Mucosa of stomach (tissue), 1 donor: ENCODE data around the gene GBP5.
"Not testable (repeated sequence)": the region's sequence is repeated elsewhere in the genome, so short reads cannot be mapped to it uniquely, and the experiment has no call there.

Experiments
- H3K27me3 ChIP-seq: one replicate; pipeline ENCODE4 v1.7.0; 2013; ENCODE audit warnings: mild to moderate bottlenecking, low read length; ENCODE audit not compliant: control insufficient read depth, insufficient read depth
- H3K36me3 ChIP-seq: one replicate; pipeline ENCODE4 v1.7.0; 2013; ENCODE audit warnings: low read length; ENCODE audit not compliant: control insufficient read depth, insufficient read depth
- H3K4me1 ChIP-seq: one replicate; pipeline ENCODE4 v1.7.0; 2013; ENCODE audit warnings: mild to moderate bottlenecking, low read length; ENCODE audit not compliant: control insufficient read depth, insufficient read depth
- H3K4me3 ChIP-seq: one replicate; pipeline ENCODE4 v1.7.0; 2013; ENCODE audit warnings: low read length
- H3K9ac ChIP-seq: one replicate; pipeline ENCODE4 v1.7.0; 2013; ENCODE audit warnings: mild to moderate bottlenecking, low read length, moderate library complexity
- H3K9me3 ChIP-seq: one replicate; pipeline ENCODE4 v1.7.0; 2013; ENCODE audit warnings: mild to moderate bottlenecking, low read length, moderate library complexity; ENCODE audit not compliant: control insufficient read depth
- donor health status: Pancreatic carcinoma.

The GBP5 gene, protein sequence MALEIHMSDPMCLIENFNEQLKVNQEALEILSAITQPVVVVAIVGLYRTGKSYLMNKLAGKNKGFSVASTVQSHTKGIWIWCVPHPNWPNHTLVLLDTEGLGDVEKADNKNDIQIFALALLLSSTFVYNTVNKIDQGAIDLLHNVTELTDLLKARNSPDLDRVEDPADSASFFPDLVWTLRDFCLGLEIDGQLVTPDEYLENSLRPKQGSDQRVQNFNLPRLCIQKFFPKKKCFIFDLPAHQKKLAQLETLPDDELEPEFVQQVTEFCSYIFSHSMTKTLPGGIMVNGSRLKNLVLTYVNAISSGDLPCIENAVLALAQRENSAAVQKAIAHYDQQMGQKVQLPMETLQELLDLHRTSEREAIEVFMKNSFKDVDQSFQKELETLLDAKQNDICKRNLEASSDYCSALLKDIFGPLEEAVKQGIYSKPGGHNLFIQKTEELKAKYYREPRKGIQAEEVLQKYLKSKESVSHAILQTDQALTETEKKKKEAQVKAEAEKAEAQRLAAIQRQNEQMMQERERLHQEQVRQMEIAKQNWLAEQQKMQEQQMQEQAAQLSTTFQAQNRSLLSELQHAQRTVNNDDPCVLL

DNA sequence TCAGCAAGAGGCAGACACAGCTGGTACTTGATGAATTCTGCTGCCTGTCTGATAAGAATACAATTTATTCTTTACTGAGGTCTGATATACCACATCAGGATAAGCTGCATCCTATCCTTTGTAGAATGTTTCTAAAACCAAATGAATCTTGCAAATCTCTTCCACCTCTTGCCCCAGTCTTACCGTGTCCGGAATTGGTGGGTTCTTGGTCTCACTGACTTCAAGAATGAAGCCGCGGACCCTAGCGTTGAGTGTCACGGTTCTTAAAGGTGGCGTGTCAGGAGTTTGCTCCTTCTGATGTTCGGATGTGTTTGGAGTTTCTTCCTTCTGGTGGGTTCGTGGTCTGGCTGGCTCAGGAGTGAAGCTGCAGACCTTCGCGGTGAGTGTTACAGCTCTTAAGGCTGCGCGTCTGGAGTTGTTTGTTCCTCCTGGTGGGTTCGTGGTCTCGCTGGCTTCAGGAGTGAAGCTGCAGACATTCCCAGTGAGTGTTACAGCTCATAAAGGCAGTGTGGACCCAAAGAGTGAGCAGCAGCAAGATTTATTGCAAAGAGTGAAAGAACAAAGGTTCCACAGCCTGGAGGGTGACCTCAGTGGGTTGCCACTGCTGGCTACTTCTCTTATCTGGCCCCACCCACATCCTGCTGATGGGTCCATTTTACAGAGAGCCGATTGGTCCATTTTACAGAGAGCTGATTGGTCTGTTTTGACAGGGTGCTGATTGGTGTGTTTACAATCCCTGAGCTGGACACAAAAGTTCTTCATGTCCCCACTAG, at the start of gene GBP5:
Gene GBP5 (minus strand): TSS at position 592 of the 773 bp plus-strand sequence. CDS start 3,305 bp downstream, outside the sequence.
- H3K4me1 ChIP-seq, H3K9me3 ChIP-seq, H3K27me3 ChIP-seq, H3K9ac ChIP-seq, H3K4me3 ChIP-seq, H3K36me3 ChIP-seq: not testable (repeated sequence)

- Histone ChIP-seq H3K36me3 (no peaks in the 10 kb centered on the region), H3K27me3 (no peaks in the 10 kb centered on the region), H3K4me1 (no peaks in the 10 kb centered on the region), H3K4me3 (no peak overlapping the region), H3K9ac (no peak overlapping the region), H3K9me3 (peaks cover 5% of the 10 kb centered on the region)
These were observed 49.7 kb upstream of the GBP5 start for GRCh38 chr1:89322402-89322801.

GRCh38 chr1:89312572-89312971, 39.9 kb upstream of the GBP5 start:
- no peaks in the 10 kb centered on the region for H3K36me3 ChIP-seq
- H3K27me3 ChIP-seq = no peaks in the 10 kb centered on the region
- H3K9ac ChIP-seq = no peak overlapping the region
- H3K9me3 ChIP-seq = no peaks in the 10 kb centered on the region
- peaks cover 22% of the 10 kb centered on the region for H3K4me1 ChIP-seq
- H3K4me3 ChIP-seq = no peak overlapping the region

- Histone ChIP-seq H3K9ac (no peak overlapping the region), H3K36me3 (no peaks in the 10 kb centered on the region), H3K9me3 (no peaks in the 10 kb centered on the region), H3K4me1 (peaks cover 22% of the 10 kb centered on the region), H3K4me3 (no peak overlapping the region), H3K27me3 (no peaks in the 10 kb centered on the region)
These were observed 39.1 kb upstream of the GBP5 start for GRCh38 chr1:89311757-89312156.

- Histone ChIP-seq H3K4me3 (no peak overlapping the region), H3K4me1 (peaks cover 22% of the 10 kb centered on the region), H3K27me3 (no peaks in the 10 kb centered on the region), H3K36me3 (no peaks in the 10 kb centered on the region), H3K9ac (no peak overlapping the region), H3K9me3 (no peaks in the 10 kb centered on the region)
These were observed 38.3 kb upstream of the GBP5 start for GRCh38 chr1:89310976-89311375.

- Histone ChIP-seq H3K9me3 (no peaks in the 10 kb centered on the region), H3K27me3 (no peaks in the 10 kb centered on the region), H3K9ac (no peak overlapping the region), H3K4me3 (no peak overlapping the region), H3K4me1 (peaks cover 22% of the 10 kb centered on the region), H3K36me3 (no peaks in the 10 kb centered on the region)
These were observed 37.8 kb upstream of the GBP5 start for GRCh38 chr1:89310505-89310904.

- no peak overlapping the region for H3K9ac ChIP-seq
- peaks cover 22% of the 10 kb centered on the region for H3K4me1 ChIP-seq
- no peaks in the 10 kb centered on the region for H3K9me3 ChIP-seq
- H3K4me3 ChIP-seq = no peak overlapping the region
- no peaks in the 10 kb centered on the region for H3K27me3 ChIP-seq
- H3K36me3 ChIP-seq = no peaks in the 10 kb centered on the region
These were observed 37.2 kb upstream of the GBP5 start for GRCh38 chr1:89309828-89310227.

DNA sequence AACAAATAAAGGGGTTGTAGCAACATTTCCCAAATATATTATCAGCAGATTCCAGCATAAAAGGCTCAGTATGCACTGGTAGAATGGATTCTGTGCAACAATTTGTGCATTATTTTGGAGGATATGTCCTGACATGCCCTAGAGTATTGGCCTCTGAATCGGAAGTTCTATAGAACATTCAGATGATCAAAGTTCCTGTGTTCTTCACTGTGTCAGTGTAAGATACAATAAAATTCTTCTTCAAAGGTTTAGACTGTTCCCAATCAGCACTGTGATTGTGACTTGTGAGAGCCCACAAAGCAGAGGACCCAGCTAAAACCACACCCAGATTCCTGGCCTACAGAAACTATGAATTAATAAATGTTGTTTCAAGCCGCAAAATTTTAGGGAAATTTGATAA, 33.6 kb upstream of the GBP5 start:
- Histone ChIP-seq H3K36me3 (no peaks in the 10 kb centered on the region), H3K9me3 (no peaks in the 10 kb centered on the region), H3K9ac (no peak overlapping the region), H3K4me3 (no peak overlapping the region), H3K4me1 (peaks cover 15% of the 10 kb centered on the region), H3K27me3 (no peaks in the 10 kb centered on the region)

GRCh38 chr1:89305493-89305892, 32.8 kb upstream of the GBP5 start:
- no peak overlapping the region for H3K4me3 ChIP-seq
- no peaks in the 10 kb centered on the region for H3K9me3 ChIP-seq
- H3K9ac ChIP-seq = no peak overlapping the region
- peaks cover 7% of the 10 kb centered on the region for H3K4me1 ChIP-seq
- no peaks in the 10 kb centered on the region for H3K36me3 ChIP-seq
- H3K27me3 ChIP-seq = no peaks in the 10 kb centered on the region

DNA sequence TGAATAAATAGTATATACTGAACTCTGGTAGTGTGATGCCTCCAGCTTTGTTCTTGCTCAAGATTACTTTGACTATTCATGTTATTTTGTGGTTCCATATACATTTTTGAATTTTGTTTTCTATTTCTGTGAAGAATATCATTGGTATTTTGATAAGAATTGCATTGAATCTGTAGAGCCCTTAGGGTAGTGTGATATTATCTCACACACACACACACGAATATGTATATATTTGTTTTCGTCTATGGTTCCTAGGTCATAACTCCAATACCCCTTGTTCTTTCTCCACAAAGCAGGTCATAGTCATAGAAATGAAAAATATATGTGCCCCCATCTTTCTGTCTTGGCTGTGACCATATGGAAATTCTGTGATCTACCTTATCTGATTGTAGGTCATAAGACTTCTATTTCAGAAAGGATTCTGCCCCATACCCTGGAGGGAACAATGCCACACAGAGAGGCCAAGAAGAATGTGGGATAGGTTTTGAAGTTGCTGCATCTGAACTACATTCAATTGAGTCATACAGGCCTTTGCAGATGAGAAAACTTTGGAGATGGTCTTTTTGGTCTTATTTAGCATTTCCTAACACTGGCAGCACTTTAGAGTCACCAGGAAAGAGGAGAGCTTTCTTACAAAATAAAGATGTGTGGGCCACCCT, 32.0 kb upstream of the GBP5 start:
- Histone ChIP-seq H3K9ac (no peak overlapping the region), H3K9me3 (no peaks in the 10 kb centered on the region), H3K27me3 (no peaks in the 10 kb centered on the region), H3K4me3 (no peak overlapping the region), H3K36me3 (no peaks in the 10 kb centered on the region), H3K4me1 (no peaks in the 10 kb centered on the region)

DNA sequence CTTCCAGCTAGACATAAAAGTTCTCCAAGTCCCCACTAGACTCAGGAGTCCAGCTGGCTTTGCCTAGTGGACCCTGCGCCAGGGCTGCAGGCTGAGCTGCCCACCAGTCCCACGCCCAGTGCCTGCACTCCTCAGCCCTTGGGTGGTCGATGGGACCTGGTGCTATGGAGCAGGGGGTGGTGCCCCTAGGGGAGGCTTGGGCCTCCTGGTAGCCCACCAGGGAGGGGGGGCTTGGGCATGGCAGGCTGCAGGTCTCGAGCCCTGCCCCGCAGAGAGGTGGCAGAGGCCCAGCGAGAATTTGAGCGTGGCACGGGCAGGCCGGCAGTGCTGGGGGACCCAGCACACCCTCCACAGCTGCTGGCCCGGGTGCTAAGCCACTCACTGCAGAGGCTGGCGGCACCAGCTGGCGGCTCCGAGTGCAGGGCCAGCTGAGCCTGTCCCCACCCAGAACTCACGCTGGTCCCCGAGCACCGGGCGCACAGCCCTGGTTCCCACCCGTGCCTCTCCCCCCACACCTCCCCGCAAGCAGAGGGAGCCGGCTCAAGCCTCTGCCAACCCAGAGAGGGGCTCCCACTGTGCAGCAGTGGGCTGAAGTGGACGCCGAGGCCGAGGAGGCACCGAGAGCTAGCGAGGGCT, 30.2 kb upstream of the GBP5 start:
- H3K4me3 ChIP-seq = no peak overlapping the region
- H3K27me3 ChIP-seq = no peaks in the 10 kb centered on the region
- no peaks in the 10 kb centered on the region for H3K9me3 ChIP-seq
- no peaks in the 10 kb centered on the region for H3K4me1 ChIP-seq
- no peaks in the 10 kb centered on the region for H3K36me3 ChIP-seq
- no peak overlapping the region for H3K9ac ChIP-seq
